Skin of body (tissue), 2 donors: ENCODE results near the gene HMG20A. TPM values are rescaled to one million over a fixed set of nuclear protein-coding genes. Genes with fewer than 3 reads are reported as not detected.

Experiments
- DNase-seq: peaks from one replicate; lab custom pipeline; 2025; lab: John Stamatoyannopoulos, UW
- total RNA-seq: library from RNA; depleted of rRNA; stranded (reverse); fragments of >200 nt; gene quantifications from one replicate; pipeline ENCODE4 v1.2.3, GENCODE V29; 2014

HMG20A gene
- total RNA-seq, 1 donor from 2014 or later: 35.1 TPM

GRCh38 chr15:77497942-77498361, 77.3 kb downstream of the HMG20A start:
- peak; percentile 85 for DNase-seq

GRCh38 chr15:77499087-77499760, 78.5 kb downstream of the HMG20A start:
- DNase-seq: no peak

- DNase-seq: no peak
Observed at GRCh38 chr15:77500989-77501388, 80.3 kb downstream of the HMG20A start.

- no peak for DNase-seq
Observed at GRCh38 chr15:77502379-77503095, 81.8 kb downstream of the HMG20A start.

GRCh38 chr15:77503240-77503639, 82.6 kb downstream of the HMG20A start:
- DNase-seq: no peak

- DNase-seq: no peak
Observed at GRCh38 chr15:77503764-77504163, 83.1 kb downstream of the HMG20A start.

- DNase-seq: no peak
Observed at GRCh38 chr15:77504306-77504705, 83.6 kb downstream of the HMG20A start.

- DNase-seq: no peak
Observed at GRCh38 chr15:77504871-77505270, 84.2 kb downstream of the HMG20A start.

GRCh38 chr15:77505556-77505955, 84.9 kb downstream of the HMG20A start:
- no peak for DNase-seq

GRCh38 chr15:77506311-77507142, 85.8 kb downstream of the HMG20A start:
- DNase-seq: peak; percentile 34

- DNase-seq: no peak
Observed at GRCh38 chr15:77507143-77507897, 86.6 kb downstream of the HMG20A start.

- DNase-seq: peak; percentile 64
Observed at GRCh38 chr15:77507911-77508310, 87.2 kb downstream of the HMG20A start.

GRCh38 chr15:77508541-77509243, 88.0 kb downstream of the HMG20A start:
- DNase-seq: no peak

- DNase-seq: no peak
Observed at GRCh38 chr15:77510066-77511057, 89.7 kb downstream of the HMG20A start.

GRCh38 chr15:77511869-77512268, 91.2 kb downstream of the HMG20A start:
- no peak for DNase-seq

- no peak for DNase-seq
Observed at GRCh38 chr15:77513226-77513625, 92.5 kb downstream of the HMG20A start.

- no peak for DNase-seq
Observed at GRCh38 chr15:77514641-77515402, 94.1 kb downstream of the HMG20A start.

GRCh38 chr15:77515613-77516012, 94.9 kb downstream of the HMG20A start:
- no peak for DNase-seq

- DNase-seq: no peak
Observed at GRCh38 chr15:77516076-77516475, 95.4 kb downstream of the HMG20A start.
